Endothelial cell of umbilical vein (primary cell): Measurements from ENCODE around the gene METRNL. TPM values are rescaled to one million over a fixed set of nuclear protein-coding genes. Genes with fewer than 3 reads are reported as not detected.

Source experiments
- BruUV-seq: library from RNA; stranded (reverse); fragments of 400-500 nt; replicated peaks from 2 replicates; lab custom pipeline; 2021; lab: Mats Ljungman, UMichigan
- CTCF ChIA-PET: fragments of 300-600, 350-600 bp; sonication (Branson Sonifier 250); formaldehyde crosslinking; loops from one replicate; lab custom pipeline; 2021; ENCODE audit warnings: antibody characterized with exemption, inconsistent platforms; lab: Charles Lee
- POLR2A ChIA-PET: fragments of 300-600, 350-600 bp; sonication (Branson Sonifier 250); formaldehyde crosslinking; loops from one replicate; lab custom pipeline; 2021; ENCODE audit warnings: antibody characterized with exemption, inconsistent platforms; lab: Charles Lee
- DNase-seq: peaks from one replicate; pipeline ENCODE4 v3.0.0-alpha.2; 2011; ENCODE audit warnings: low read depth, low spot score
- FAIRE-seq: peaks from 2 replicates; lab custom pipeline; 2011; peaks lifted over from hg19 to GRCh38; lab: Jason Lieb, UNC
- H2AFZ ChIP-seq: 2 replicates; pipeline ENCODE4 v1.6.0; 2012; ENCODE audit warnings: low read depth, low read length, control low read depth, inconsistent platforms
- H3K27ac ChIP-seq: 2 replicates; pipeline ENCODE4 v1.5.1; 2011; ENCODE audit warnings: low read depth, mild to moderate bottlenecking, control low read depth, low read length, moderate library complexity; ENCODE audit not compliant: insufficient read depth
- H3K27me3 ChIP-seq, 2 experiments: 2 replicates each; pipeline versions ENCODE4 v1.6.0 to v1.6.1; 2011; ENCODE audit warnings: low read length in 2 of 2, mixed read lengths in 1 of 2; ENCODE audit not compliant: control insufficient read depth in 2 of 2, insufficient read depth in 2 of 2
- H3K36me3 ChIP-seq, 2 experiments: 2 replicates in 1 of 2; 3 replicates in 1 of 2; pipeline ENCODE4 v1.5.1; 2011; ENCODE audit warnings: low read length in 2 of 2, mild to moderate bottlenecking in 1 of 2, moderate library complexity in 1 of 2; ENCODE audit not compliant: control insufficient read depth in 2 of 2, insufficient read depth in 2 of 2; ENCODE audit errors: extremely low read depth in 1 of 2
- H3K4me1 ChIP-seq: 3 replicates; pipeline ENCODE4 v1.5.1; 2011; ENCODE audit warnings: mild to moderate bottlenecking, low read length; ENCODE audit not compliant: control insufficient read depth, insufficient read depth; ENCODE audit errors: extremely low read depth
- H3K4me2 ChIP-seq: 2 replicates; pipeline ENCODE4 v1.6.1; 2011; ENCODE audit warnings: low read length, control low read depth, mixed read lengths; ENCODE audit not compliant: insufficient read depth
- H3K4me3 ChIP-seq, 3 experiments: fragments of 200-600 bp in 1 of 3; sonication (generic), shearing (Covaris generic) in 1 of 3; replicated peaks in 1 of 3; 2 replicates each; pipeline ENCODE4 v1.5.1; 2011 to 2016; ENCODE audit warnings: control low read depth in 3 of 3, low read length in 3 of 3, mild to moderate bottlenecking in 2 of 3, inconsistent platforms in 1 of 3, low read depth in 1 of 3, moderate library complexity in 1 of 3; ENCODE audit not compliant: insufficient read depth in 1 of 3
- H3K79me2 ChIP-seq: 2 replicates; pipeline ENCODE4 v1.6.0; 2012; ENCODE audit warnings: low read length, inconsistent platforms; ENCODE audit not compliant: control insufficient read depth, insufficient read depth
- H3K9ac ChIP-seq: replicated peaks from 2 replicates; pipeline ENCODE3; 2011; ENCODE audit warnings: low read length, control low read depth; ENCODE audit not compliant: insufficient read depth; ENCODE audit errors: extremely low read depth
- H3K9me1 ChIP-seq: replicated peaks from 3 replicates; pipeline ENCODE4 v1.6.0; 2011; ENCODE audit warnings: mild to moderate bottlenecking, low read length; ENCODE audit not compliant: control insufficient read depth, insufficient read depth; ENCODE audit errors: extremely low read depth
- H3K9me3 ChIP-seq: replicated peaks from 2 replicates; pipeline ENCODE4 v1.5.1; 2012; ENCODE audit warnings: low read length, inconsistent platforms; ENCODE audit not compliant: control insufficient read depth, insufficient read depth
- H4K20me1 ChIP-seq: replicated peaks from 2 replicates; pipeline ENCODE3; 2011; ENCODE audit warnings: mild to moderate bottlenecking, low read length; ENCODE audit not compliant: control insufficient read depth, insufficient read depth; ENCODE audit errors: extremely low read depth
- FOS ChIP-seq: IDR thresholded peaks from 2 replicates; pipeline ENCODE4 v1.6.1; 2011; ENCODE audit warnings: mild to moderate bottlenecking, low read length, moderate library complexity, borderline replicate concordance; ENCODE audit not compliant: insufficient read depth
- JUN ChIP-seq: IDR thresholded peaks from 2 replicates; pipeline ENCODE4 v1.6.1; 2011; ENCODE audit warnings: borderline replicate concordance, low read depth; ENCODE audit not compliant: insufficient read length, insufficient read depth
- POLR2AphosphoS5 ChIP-seq: IDR thresholded peaks from 2 replicates; pipeline ENCODE4 v1.6.1; 2012; ENCODE audit warnings: low read depth, mild to moderate bottlenecking, control low read depth, low read length, moderate library complexity; ENCODE audit not compliant: insufficient read depth
- dilution Hi-C: fragments of 300-500 bp; cut with MboI; formaldehyde crosslinking; loops from one replicate; pipeline ENCODE4 v1.15.0; 2019; ENCODE audit warnings: low sequenced_read_pairs; ENCODE audit not compliant: extremely low pct_ligation_motif_present
- intact Hi-C: fragments of 100-400 bp; cut with micrococcal nuclease; formaldehyde crosslinking; loops from one replicate; pipeline ENCODE4 v1.10.0; 2022
- polyA plus RNA-seq, 4 experiments: library from polyadenylated mRNA; depleted of rRNA in 3 of 4; stranded (reverse) in 3 of 4; unstranded in 1 of 4; fragments of >200 nt; gene quantifications; 2 replicates each; pipeline versions ENCODE4 v1.2.1 to v1.2.3, GENCODE V29; 2011 to 2012; ENCODE audit warnings: missing spikeins in 1 of 4
- total RNA-seq: library from RNA; stranded (reverse); gene quantifications from 2 replicates; pipeline ENCODE4 v1.2.3, GENCODE V29; 2021
- TF ChIP-seq, protein P1 (sequence below): IDR thresholded peaks from 2 replicates; pipeline ENCODE4 v1.6.1; 2011; ENCODE audit not compliant: insufficient read depth, insufficient read length
- TF ChIP-seq, protein P2 (sequence below), 2 donors: IDR thresholded peaks; 1 replicate in 1 of 2; 2 replicates in 1 of 2; pipeline ENCODE4 v1.5.1; 2011; ENCODE audit warnings: low read length in 2 of 2, mild to moderate bottlenecking in 2 of 2, moderate library complexity in 2 of 2, control low read depth in 1 of 2, inconsistent platforms in 1 of 2, low read depth in 1 of 2; ENCODE audit not compliant: insufficient read depth in 1 of 2; ENCODE audit errors: extremely low read depth in 1 of 2

METRNL gene
- total and polyA plus RNA-seq, 2 donors (not counting 3 experiments of a cell fraction or from before 2014, with no cell fraction given): 29.5 to 54.4 TPM

- ChIA-PET POLR2A (no interaction called here), CTCF (interaction anchor here (1.1 kb wide), 1 partner anchor 22 kb away, joined by 3 read pairs; no protein-coding TSS in a partner anchor)
- H3K27ac ChIP-seq: no peak overlapping the region
- H3K9me1 ChIP-seq: no peaks in the 10 kb centered on the region
- H4K20me1 ChIP-seq: no peaks in the 10 kb centered on the region
- peaks cover 0 to 2% of the 10 kb centered on the region in 2 experiments for H3K27me3 ChIP-seq
- H3K36me3 ChIP-seq: no peaks in the 10 kb centered on the region
- H3K9ac ChIP-seq: no peak overlapping the region
- H3K79me2 ChIP-seq: no peaks in the 10 kb centered on the region
- DNase-seq (no peak), FAIRE-seq (no peak)
- dilution Hi-C loops (no loop called here), intact Hi-C loops (no loop called here)
- no peaks in the 10 kb centered on the region for H3K4me1 ChIP-seq
- H3K4me2 ChIP-seq: no peak overlapping the region
- H3K4me3 ChIP-seq: no peak overlapping the region
- no TSS peak for BruUV-seq
- no peak for TF ChIP-seq POLR2AphosphoS5
- TF ChIP-seq, protein P1, sequence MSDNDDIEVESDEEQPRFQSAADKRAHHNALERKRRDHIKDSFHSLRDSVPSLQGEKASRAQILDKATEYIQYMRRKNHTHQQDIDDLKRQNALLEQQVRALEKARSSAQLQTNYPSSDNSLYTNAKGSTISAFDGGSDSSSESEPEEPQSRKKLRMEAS: no peak
- no peak for TF ChIP-seq JUN
- TF ChIP-seq FOS: no peak
- TF ChIP-seq, protein P2, sequence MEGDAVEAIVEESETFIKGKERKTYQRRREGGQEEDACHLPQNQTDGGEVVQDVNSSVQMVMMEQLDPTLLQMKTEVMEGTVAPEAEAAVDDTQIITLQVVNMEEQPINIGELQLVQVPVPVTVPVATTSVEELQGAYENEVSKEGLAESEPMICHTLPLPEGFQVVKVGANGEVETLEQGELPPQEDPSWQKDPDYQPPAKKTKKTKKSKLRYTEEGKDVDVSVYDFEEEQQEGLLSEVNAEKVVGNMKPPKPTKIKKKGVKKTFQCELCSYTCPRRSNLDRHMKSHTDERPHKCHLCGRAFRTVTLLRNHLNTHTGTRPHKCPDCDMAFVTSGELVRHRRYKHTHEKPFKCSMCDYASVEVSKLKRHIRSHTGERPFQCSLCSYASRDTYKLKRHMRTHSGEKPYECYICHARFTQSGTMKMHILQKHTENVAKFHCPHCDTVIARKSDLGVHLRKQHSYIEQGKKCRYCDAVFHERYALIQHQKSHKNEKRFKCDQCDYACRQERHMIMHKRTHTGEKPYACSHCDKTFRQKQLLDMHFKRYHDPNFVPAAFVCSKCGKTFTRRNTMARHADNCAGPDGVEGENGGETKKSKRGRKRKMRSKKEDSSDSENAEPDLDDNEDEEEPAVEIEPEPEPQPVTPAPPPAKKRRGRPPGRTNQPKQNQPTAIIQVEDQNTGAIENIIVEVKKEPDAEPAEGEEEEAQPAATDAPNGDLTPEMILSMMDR (IDR thresholded peaks at IDR 0.05; ENCODE audit: extremely low read depth in 1 of 2, insufficient read depth in 1 of 2, low read depth in 1 of 2, low read length in 2 of 2): no peak
- H3K9me3 ChIP-seq: no peaks in the 10 kb centered on the region
- no peak overlapping the region for H2AFZ ChIP-seq
Measured at GRCh38 chr17:83128306-83129240, 49.2 kb downstream of the METRNL start.
